Mucosa of descending colon (tissue), 3 donors: ENCODE results near the gene ACCS. TPM values are rescaled to one million over a fixed set of nuclear protein-coding genes. Genes with fewer than 3 reads are reported as not detected.

Experiments used
- ATAC-seq: fragments of 200-7000 bp; cut with Tn5 transposase; one replicate; pipeline ENCODE4 v1.9.1; 2020; ENCODE audit warnings: mild to moderate bottlenecking, moderate library complexity
- DNase-seq, 3 donors: peaks; one replicate each; pipeline ENCODE4 v3.0.0-alpha.2; 2020
- H3K36me3 ChIP-seq: fragments of 200-600 bp; one replicate; pipeline ENCODE4 v1.8.0; 2021; ENCODE audit warnings: low read depth, mild to moderate bottlenecking
- H3K4me1 ChIP-seq: fragments of 200-600 bp; one replicate; pipeline ENCODE4 v1.8.0; 2021; ENCODE audit warnings: low read depth, mild to moderate bottlenecking
- H3K4me3 ChIP-seq: fragments of 200-600 bp; one replicate; pipeline ENCODE4 v1.8.0; 2021; ENCODE audit warnings: mild to moderate bottlenecking
- H3K9me3 ChIP-seq: fragments of 200-600 bp; one replicate; pipeline ENCODE4 v1.8.0; 2021; ENCODE audit warnings: mild to moderate bottlenecking
- intact Hi-C, 2 donors: fragments of 100-400 bp; cut with DNase I in 1 of 2; cut with micrococcal nuclease in 1 of 2; formaldehyde crosslinking; loops; one replicate each; pipeline versions ENCODE4 v1.11.0 to v1.11.1; 2022; cut with DNase I, micrococcal nuclease
- total RNA-seq, 3 donors: library from RNA; stranded (reverse); fragmentation: NEBNext Ultra II Directional in 2 of 3; extraction: Animal tissue kit (Norgen Biotek cat#: 25700) in 2 of 3; gene quantifications; one replicate each; pipeline versions ENCODE4 v1.2.1 to v1.2.4, GENCODE V29; 2021 to 2023
- TF ChIP-seq, protein P1 (sequence below): fragments of 200-600 bp; IDR thresholded peaks from one replicate; pipeline ENCODE4 v1.8.0; 2022; ENCODE audit warnings: antibody characterized with exemption, mild to moderate bottlenecking
- donor health status: DM: no; HTN: no; CAD: no; lungs with moderate emphysema.
- donor health status: DM: no; HTN: no; CAD: no.
- donor health status: DM: no; HTN: yes; CAD: no.

The ACCS gene
- total RNA-seq, 3 donors from 2014 or later: 22.9 to 40.2 (median 30.8) TPM

DNA sequence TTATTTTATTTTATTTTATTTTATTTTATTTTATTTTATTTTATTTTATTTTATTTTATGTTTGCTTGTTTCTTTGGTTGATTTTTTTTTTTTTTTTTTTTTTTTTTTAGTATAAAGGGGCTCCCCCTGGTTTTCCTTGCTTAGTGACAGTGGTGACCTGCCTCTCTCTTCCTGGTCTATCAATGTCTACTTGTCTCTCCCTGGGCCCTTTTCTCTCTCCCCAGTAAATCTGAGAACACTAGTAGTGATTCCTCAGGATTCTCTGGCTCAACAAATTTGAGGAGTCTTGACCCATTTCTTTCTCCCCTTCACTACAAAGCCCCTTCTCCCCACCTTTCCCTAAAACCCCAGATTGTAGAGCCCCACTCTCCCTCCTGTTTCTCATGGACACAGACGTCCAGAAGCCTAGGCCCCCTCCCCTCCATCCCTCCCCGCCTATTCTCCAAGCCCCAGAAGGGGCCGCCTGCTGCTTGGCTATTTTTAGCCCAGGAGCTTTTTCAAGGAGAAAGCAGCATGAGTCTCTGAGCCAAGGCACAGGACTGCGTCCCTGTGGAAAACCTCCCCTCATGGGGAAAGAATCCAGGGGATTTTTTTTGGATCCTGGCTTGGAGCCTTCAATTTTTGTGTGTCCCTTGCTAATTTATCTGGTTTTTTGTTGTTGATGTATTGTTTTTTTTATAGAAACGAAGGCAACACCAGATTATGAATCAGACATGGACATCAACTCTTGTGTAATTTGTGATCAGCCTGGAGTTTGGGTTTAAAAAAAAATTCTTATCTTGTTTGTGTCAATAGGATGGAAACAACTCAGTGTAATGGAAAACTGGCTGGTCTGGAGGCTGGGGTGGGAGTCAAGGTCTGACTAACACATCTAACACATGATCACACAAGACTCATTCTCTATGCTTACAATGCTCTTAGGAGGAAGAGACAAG, 35.8 kb upstream of the ACCS start:
- peaks cover 3% of the 10 kb centered on the region for H3K9me3 ChIP-seq
- no peaks in the 10 kb centered on the region for H3K36me3 ChIP-seq
- no peaks in the 10 kb centered on the region for H3K4me1 ChIP-seq
- TF ChIP-seq, protein P1, sequence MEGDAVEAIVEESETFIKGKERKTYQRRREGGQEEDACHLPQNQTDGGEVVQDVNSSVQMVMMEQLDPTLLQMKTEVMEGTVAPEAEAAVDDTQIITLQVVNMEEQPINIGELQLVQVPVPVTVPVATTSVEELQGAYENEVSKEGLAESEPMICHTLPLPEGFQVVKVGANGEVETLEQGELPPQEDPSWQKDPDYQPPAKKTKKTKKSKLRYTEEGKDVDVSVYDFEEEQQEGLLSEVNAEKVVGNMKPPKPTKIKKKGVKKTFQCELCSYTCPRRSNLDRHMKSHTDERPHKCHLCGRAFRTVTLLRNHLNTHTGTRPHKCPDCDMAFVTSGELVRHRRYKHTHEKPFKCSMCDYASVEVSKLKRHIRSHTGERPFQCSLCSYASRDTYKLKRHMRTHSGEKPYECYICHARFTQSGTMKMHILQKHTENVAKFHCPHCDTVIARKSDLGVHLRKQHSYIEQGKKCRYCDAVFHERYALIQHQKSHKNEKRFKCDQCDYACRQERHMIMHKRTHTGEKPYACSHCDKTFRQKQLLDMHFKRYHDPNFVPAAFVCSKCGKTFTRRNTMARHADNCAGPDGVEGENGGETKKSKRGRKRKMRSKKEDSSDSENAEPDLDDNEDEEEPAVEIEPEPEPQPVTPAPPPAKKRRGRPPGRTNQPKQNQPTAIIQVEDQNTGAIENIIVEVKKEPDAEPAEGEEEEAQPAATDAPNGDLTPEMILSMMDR: no peak
- no peak overlapping the region for H3K4me3 ChIP-seq
- ATAC-seq (peak; percentile 42), DNase-seq (no peak)
- intact Hi-C loops: loop anchor here in 1 of 2 donors (10.0 kb wide), 1 partner anchor 135 kb away; no protein-coding TSS in a partner anchor

DNA sequence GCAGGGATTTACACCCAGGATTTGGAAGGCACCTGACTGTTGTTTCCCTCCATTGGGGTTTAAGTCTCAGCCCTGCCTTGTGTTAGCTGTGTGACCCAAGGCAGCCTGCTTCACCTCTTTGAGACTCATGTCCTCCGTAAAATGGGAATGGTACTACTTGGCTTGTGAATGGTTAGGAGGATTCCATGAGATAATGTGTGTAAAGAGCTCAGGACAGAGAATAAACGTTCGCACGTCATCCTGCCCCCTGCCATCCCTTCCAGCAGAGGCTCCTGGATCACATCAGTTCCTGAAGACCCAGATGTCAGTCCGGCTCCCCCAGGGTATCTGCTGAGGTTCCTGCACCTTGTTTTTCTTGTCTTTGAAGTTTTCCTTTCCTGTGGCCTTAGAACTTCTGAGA, 35.1 kb upstream of the ACCS start:
- Histone ChIP-seq H3K9me3 (peaks cover under 1% of the 10 kb centered on the region), H3K4me3 (no peak overlapping the region), H3K4me1 (no peaks in the 10 kb centered on the region), H3K36me3 (no peaks in the 10 kb centered on the region)
- intact Hi-C loops: loop anchor here in 1 of 2 donors (10.0 kb wide), 1 partner anchor 136 kb away; no protein-coding TSS in a partner anchor
- DNase-seq: no peak
- ATAC-seq: no peak
- TF ChIP-seq, protein P1: no peak

DNA sequence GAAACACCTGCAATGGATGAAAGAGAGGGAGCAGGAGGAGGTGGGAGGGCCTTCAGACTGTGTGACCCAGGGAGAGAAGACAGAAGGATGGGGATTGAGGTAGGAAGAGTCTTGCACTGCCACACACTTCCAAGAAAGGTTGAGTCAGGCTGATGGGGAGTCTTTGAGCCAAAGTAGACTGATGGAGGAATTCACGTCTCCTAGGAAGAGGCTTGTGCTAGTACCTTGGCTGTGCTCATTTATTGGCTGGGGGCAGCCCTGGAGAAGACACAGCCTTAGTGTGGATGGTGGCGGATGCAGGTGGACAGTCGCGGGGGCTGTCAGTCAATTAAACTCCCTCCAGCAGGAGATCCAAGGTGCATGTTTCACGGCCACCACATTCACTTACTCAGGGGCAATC, 34.5 kb upstream of the ACCS start:
- intact Hi-C loops: loop anchor here in 1 of 2 donors (10.0 kb wide), 1 partner anchor 137 kb away; no protein-coding TSS in a partner anchor
- ATAC-seq: no peak

DNA sequence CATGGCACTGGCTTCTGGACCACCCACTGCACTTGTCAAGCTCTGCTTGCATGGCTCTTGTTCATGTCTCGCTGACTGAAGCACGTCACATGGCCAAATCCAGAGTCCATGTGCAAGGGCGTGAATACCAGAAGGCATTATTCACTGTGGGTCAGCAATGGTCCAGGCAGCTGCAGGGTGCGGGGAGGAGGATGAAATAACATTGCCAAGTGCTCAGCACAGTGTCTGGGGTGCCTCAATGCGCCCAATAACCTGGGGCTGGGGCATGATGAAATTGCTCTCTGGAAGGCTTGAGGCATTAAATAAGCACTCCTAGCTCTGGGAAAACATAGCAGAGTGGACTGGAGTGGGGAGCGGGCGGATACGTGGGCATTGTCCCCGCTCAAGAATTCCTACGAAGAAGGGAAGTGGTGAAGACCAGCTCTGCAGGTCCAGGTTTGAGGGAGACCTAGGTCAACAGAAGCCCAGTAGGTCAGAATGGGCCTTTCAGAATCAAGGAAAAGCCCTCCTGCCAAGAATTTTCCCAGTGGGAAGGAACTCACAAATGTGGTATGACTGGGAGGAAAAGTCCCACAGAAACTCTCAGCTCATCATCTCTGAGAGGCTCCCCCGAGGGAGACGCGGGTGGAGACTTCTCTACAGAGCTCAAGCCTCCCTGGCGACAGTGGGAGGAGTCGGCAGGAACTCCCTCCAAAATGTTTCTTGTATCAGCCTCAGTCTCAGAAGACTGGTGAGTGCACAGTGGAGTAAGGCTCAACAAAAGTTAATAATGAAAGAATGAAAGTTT, 33.6 kb upstream of the ACCS start:
- TF ChIP-seq, protein P1: no peak
- no peak for DNase-seq
- no peaks in the 10 kb centered on the region for H3K9me3 ChIP-seq
- ATAC-seq: peak; percentile 44
- intact Hi-C loops: loop anchor here in 1 of 2 donors (10.0 kb wide), 1 partner anchor 138 kb away; no protein-coding TSS in a partner anchor
- H3K36me3 ChIP-seq: no peaks in the 10 kb centered on the region
- no peaks in the 10 kb centered on the region for H3K4me1 ChIP-seq
- H3K4me3 ChIP-seq: no peak overlapping the region

More for the DNA sequence above, 34.5 kb upstream of the ACCS start:
- Histone ChIP-seq H3K36me3 (no peaks in the 10 kb centered on the region), H3K4me3 (no peak overlapping the region), H3K9me3 (no peaks in the 10 kb centered on the region), H3K4me1 (no peaks in the 10 kb centered on the region)
- TF ChIP-seq, protein P1: no peak
- no peak for DNase-seq

DNA sequence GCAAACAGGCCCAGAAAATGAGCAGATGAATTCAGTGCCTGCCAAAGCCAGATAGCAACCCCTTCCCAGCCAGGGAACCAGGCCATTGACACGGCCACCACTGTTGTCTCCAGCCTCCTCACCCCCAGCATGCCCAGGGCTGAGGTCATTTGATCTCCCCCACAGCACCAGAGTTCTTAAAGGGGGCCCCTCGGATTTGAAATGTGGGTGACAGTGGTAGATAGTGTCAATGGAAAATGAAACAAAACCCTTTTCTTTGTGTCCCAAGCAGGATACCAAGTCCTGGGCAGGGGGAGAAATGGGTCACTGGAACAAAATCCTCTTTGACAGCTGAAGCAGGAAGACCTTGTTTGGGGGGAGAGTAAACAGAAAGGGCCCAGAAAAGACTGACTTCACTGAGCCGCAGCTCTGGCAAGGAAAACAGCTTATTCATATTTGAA, 32.6 kb upstream of the ACCS start:
- TF ChIP-seq, protein P1: no peak
- Histone ChIP-seq H3K4me1 (no peaks in the 10 kb centered on the region), H3K4me3 (no peak overlapping the region), H3K36me3 (no peaks in the 10 kb centered on the region), H3K9me3 (no peaks in the 10 kb centered on the region)
- ATAC-seq: no peak
- no peak for DNase-seq
- intact Hi-C loops: loop anchor here in 1 of 2 donors (10.0 kb wide), 1 partner anchor 139 kb away; no protein-coding TSS in a partner anchor
